NCI-H2196 treated with DMSO at 0.1 percent for 48 hours (cell line): ENCODE data around the gene GCSH.

Source experiments
- DNase-seq: peaks from one replicate; lab custom pipeline; 2025; ENCODE audit not compliant: unreplicated experiment; lab: John Stamatoyannopoulos, UW

Gene GCSH

DNA sequence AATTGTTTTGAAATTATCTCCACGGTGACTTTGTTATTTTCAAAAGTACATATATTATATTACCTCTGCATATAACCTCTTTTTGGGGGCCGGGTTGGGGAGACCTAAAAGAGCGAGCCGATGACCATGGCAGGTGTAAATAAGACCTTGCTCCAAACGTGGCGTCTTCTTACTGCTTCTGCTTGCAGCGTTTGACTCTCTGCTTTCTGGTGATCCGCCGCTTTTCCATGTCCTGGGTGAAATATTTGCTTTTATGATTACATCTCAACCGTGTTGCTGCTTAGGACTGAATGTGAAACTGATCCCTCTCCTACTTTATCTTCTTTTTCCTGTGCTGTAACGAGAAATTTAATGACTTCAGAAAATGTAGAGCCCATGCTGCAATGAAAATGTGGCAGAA lies 42.4 kb downstream of the GCSH start:
- no peak for DNase-seq

DNA sequence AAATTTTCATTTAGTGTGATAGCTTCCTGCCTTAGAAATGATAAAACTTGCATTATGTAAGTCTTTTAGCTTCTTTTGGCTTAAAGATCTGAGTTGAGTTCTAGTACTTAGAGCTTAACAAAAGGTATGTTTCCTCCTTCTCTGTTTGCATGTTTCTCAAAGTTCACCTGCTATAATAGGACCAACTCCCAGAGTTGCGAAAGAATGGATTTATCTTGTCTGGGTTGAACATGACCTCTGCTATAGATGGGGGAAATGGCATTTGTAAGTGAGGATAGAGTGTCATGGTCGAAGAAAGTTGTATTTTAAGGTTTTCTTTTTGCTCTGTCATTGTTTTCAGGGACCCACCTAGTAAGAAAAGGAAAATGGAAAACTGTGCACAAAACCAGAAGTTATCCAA lies 53.4 kb downstream of the GCSH start:
- DNase-seq = no peak

DNA sequence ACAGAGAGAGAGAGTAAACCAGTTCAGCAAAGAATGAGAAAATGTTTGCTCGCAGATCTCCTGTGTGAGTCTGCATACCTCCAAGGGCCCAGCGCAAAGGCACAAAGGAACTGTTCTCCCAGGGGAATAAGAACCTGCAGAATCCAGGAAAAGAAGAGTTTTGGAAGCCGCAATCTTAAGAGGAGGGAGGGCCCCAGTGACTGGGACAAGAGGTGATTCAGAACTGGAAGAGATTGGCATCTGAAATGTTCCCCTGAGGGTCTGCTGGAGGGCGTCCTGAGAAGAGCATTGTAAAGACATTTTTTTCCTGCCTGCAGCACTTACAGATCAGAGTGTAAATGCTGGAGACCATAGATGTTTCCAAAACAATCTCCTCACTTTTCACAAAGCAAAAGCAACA lies 54.5 kb downstream of the GCSH start:
- no peak for DNase-seq

DNA sequence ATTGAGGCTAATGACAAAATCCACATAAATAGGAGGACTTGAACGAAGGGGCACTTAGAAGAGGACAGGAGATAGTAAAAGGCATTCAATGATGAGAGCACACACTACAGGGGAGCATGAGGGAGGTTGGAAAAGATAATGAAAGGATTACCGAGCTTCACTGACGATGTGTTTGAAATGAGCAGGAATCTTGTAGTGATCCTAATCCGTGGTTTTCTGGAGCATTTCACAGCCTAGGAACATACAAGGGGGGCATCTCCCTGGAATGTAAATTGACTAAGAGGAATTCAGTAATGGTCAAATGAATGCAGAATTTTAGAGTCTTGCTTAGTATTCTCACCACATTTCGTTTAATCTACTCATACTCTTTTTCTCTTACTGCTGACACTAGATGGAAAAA lies 55.4 kb downstream of the GCSH start:
- DNase-seq = no peak

DNA sequence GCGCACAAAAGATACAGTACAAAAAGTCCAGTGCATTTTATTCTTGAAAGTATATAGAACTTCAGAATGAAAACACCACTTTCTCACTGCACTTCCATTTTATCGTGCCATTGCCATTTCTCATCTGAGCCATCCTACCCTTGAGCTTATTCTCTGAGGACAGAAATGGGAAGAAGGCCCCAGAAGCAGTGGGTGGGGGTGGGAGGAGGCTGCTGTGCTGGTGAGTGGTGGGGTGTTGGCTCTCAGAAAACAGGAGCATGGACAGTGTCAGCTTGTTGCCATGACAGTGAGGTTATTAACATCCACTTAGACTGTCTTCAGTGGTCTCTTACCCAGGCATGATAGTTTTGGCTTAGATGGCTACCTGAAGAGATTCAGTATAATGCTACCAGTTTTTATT lies 56.1 kb downstream of the GCSH start:
- DNase-seq = no peak

DNA sequence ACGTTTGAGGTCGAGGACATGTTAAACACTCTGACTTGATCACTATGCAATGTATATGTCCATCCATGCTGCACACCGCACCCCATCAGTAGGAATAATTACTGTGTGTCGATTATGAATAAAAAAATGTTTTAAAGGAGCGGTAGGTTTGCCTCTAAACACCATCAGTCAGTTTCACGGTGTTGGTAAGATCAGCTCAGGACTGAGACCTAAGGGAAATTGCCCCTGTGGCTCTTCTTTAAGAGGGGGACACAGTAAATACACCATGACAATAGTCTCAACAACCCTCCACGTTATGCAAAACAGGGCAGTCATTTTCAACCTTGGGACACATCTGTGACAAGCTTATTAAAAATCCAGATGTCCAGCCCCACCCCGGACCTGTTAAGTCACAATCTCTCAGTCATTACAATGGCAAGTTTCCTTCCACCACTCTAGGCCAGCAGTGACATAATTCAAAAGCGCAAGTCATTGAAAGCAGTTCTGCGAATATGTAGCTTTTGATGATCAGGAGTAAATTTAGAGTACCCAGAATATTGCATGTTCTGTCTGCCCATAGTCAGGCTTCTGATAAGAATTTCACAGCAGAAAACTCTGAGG lies 59.3 kb downstream of the GCSH start:
- no peak for DNase-seq

DNA sequence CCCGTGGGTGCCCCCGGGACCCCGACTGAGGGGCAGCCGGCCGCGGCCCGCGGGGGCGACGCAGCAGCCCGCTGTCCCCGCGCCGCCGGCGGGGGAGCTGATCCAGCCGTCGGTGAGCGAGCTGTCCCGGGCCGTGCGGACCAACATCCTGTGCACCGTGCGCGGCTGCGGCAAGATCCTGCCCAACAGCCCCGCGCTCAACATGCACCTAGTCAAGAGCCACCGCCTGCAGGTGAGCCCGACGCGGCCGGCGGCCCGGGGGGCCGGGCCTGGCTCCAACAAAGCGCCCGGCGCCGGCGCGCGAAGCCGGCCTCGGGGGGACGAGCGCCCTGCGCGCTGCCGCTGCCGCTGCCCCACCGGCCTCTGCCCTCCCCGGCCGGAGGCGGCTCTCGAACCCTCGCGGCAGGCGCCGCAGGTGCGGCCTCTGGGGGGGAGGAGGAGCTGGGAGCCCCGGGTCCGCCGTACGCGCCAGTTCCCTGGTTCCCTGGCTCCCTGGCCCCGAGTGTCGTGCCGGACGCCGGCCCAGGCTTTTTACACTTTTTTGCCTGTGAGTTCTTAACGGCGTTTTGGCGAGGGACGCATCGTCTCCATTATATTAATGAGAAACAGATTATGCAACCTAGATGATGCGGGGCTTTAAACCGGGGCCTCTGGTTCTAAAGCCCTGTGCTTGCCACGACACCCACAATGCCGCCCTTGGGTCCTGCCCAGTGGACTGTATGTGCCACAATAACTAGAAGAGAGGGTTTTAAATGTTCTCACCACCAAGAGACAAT lies 60.0 kb downstream of the GCSH start:
- no peak for DNase-seq

- peak; percentile 47 for DNase-seq
These were observed 60.7 kb downstream of the GCSH start, which contains the start of gene ATMIN for GRCh38 chr16:81035398-81035974. ATMIN (plus strand) TSS chr16:81035842; CDS start chr16:81035871, 29 bp downstream.
